ENCODE results near the gene RAD54L2.
A peak's percentile ranks its signal among the peaks of the same experiment; 100 is the strongest.
"Not testable (repeated sequence)": the region's sequence is repeated elsewhere in the genome, so short reads cannot be mapped to it uniquely, and the experiment has no call there.

RAD54L2 gene

GRCh38 chr3:51539291-51539941 is 897 bp downstream of the RAD54L2 start:
- H3K27me3 Mint-ChIP-seq (ENCODE audit: low read depth), result no peaks in the 10 kb centered on the region
- TF ChIP-seq CTCF (IDR thresholded peaks at IDR 0.05; ENCODE audit: unreplicated experiment in 3 of 3), result no peak
- H3K36me3 Mint-ChIP-seq (ENCODE audit: low read depth), result peaks cover 10% of the 10 kb centered on the region
- H3K27ac Mint-ChIP-seq, result peak overlapping the region; percentile 72 to 88 (median 80)
- H3K9me3 Mint-ChIP-seq, result no peaks in the 10 kb centered on the region
- peak overlapping the region; percentile 82 to 89 (median 88) for H3K4me3 Mint-ChIP-seq
- H3K4me1 Mint-ChIP-seq, result peaks cover 14% of the 10 kb centered on the region

GRCh38 chr3:51542596-51542995 is 4.1 kb downstream of the RAD54L2 start:
- peaks cover 14% of the 10 kb centered on the region for H3K4me1 Mint-ChIP-seq
- H3K9me3 Mint-ChIP-seq; H3K27me3 Mint-ChIP-seq (ENCODE audit: low read depth); H3K4me3 Mint-ChIP-seq; H3K27ac Mint-ChIP-seq: not testable (repeated sequence)
- H3K36me3 Mint-ChIP-seq (ENCODE audit: low read depth), result peaks cover 10% of the 10 kb centered on the region

- no peak for TF ChIP-seq CTCF (IDR thresholded peaks at IDR 0.05; ENCODE audit: unreplicated experiment in 3 of 3)
- Mint-ChIP-seq H3K4me1 (peaks cover 13% of the 10 kb centered on the region), H3K4me3 (no peak overlapping the region), H3K27ac (no peak overlapping the region), H3K9me3 (no peaks in the 10 kb centered on the region), H3K36me3 (ENCODE audit: low read depth) (peaks cover 10% of the 10 kb centered on the region), H3K27me3 (ENCODE audit: low read depth) (no peaks in the 10 kb centered on the region)
Observed at GRCh38 chr3:51544011-51544775, 5.7 kb downstream of the RAD54L2 start.

GRCh38 chr3:51547274-51547673 is 8.8 kb downstream of the RAD54L2 start:
- Mint-ChIP-seq H3K4me1 (no peaks in the 10 kb centered on the region), H3K4me3 (no peak overlapping the region), H3K36me3 (ENCODE audit: low read depth) (peaks cover 3% of the 10 kb centered on the region), H3K9me3 (no peaks in the 10 kb centered on the region), H3K27me3 (ENCODE audit: low read depth) (no peaks in the 10 kb centered on the region), H3K27ac (no peak overlapping the region)
- TF ChIP-seq CTCF (IDR thresholded peaks at IDR 0.05; ENCODE audit: unreplicated experiment in 3 of 3), result no peak

GRCh38 chr3:51549311-51549710 is 10.8 kb downstream of the RAD54L2 start:
- no peak overlapping the region for H3K4me3 Mint-ChIP-seq
- no peaks in the 10 kb centered on the region for H3K4me1 Mint-ChIP-seq
- no peaks in the 10 kb centered on the region for H3K27me3 Mint-ChIP-seq (ENCODE audit: low read depth)
- TF ChIP-seq CTCF (IDR thresholded peaks at IDR 0.05; ENCODE audit: unreplicated experiment in 3 of 3), result no peak
- no peaks in the 10 kb centered on the region for H3K9me3 Mint-ChIP-seq
- H3K27ac Mint-ChIP-seq, result no peak overlapping the region
- H3K36me3 Mint-ChIP-seq (ENCODE audit: low read depth), result peaks cover 5% of the 10 kb centered on the region

GRCh38 chr3:51550080-51550819 is 11.7 kb downstream of the RAD54L2 start:
- H3K4me3 Mint-ChIP-seq, result no peak overlapping the region
- H3K36me3 Mint-ChIP-seq (ENCODE audit: low read depth), result peaks cover 5% of the 10 kb centered on the region
- no peaks in the 10 kb centered on the region for H3K27me3 Mint-ChIP-seq (ENCODE audit: low read depth)
- no peaks in the 10 kb centered on the region for H3K4me1 Mint-ChIP-seq
- no peaks in the 10 kb centered on the region for H3K9me3 Mint-ChIP-seq
- no peak for TF ChIP-seq CTCF (IDR thresholded peaks at IDR 0.05; ENCODE audit: unreplicated experiment in 3 of 3)
- H3K27ac Mint-ChIP-seq, result no peak overlapping the region
